HG02973 (cell line): ENCODE data around the gene TSHZ3.

ENCODE experiments used
- ATAC-seq: cut with Tn5 transposase; IDR thresholded peaks from one replicate; pipeline ENCODE4 v1.9.1; 2021; ENCODE audit warnings: moderate library complexity; ENCODE audit not compliant: unreplicated experiment

Gene TSHZ3

DNA sequence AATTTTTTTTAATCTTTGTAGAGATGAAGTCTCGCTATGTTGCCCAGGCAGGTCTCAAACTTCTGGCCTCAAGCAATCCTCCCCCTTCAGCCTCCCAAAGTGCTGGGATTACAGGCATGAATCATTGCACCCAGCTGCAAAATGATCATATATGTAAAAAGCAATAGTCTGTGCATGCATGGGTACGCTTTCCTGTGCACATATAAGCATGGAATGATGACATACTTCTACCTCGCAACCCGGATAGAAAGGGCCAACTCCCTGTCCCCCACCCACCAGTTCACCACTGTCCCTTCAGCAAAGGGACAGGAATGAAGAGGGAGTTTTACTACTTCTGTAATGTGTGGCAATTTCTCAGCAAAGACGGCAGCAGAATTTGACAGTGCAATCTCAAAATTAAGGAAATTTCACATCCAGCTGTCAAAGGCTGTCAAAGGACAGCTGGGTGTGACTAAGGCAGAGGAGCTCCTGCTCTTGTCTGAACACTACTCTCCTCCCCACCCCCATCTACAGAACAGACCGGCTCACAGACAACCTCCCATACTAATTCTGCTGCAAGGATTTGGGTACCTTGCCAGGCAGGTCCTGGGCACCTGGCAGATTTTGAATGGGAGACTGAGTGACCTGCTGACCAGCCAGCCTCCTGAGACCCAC lies 95.6 kb downstream of the TSHZ3 start:
- no peak for ATAC-seq

GRCh38 chr19:31252441-31252840 lies 96.8 kb downstream of the TSHZ3 start:
- no peak for ATAC-seq

GRCh38 chr19:31249217-31249616 lies 100.0 kb downstream of the TSHZ3 start:
- ATAC-seq, result no peak

- no peak for ATAC-seq
Observed at GRCh38 chr19:31235806-31236205, 113.4 kb downstream of the TSHZ3 start.

- no peak for ATAC-seq
Observed at GRCh38 chr19:31233295-31233800, 115.9 kb downstream of the TSHZ3 start.

GRCh38 chr19:31232871-31233270 lies 116.4 kb downstream of the TSHZ3 start:
- ATAC-seq, result no peak

- ATAC-seq, result no peak
Observed at GRCh38 chr19:31232180-31232579, 117.1 kb downstream of the TSHZ3 start.

- no peak for ATAC-seq
Observed at GRCh38 chr19:31231237-31231636, 118.0 kb downstream of the TSHZ3 start.

DNA sequence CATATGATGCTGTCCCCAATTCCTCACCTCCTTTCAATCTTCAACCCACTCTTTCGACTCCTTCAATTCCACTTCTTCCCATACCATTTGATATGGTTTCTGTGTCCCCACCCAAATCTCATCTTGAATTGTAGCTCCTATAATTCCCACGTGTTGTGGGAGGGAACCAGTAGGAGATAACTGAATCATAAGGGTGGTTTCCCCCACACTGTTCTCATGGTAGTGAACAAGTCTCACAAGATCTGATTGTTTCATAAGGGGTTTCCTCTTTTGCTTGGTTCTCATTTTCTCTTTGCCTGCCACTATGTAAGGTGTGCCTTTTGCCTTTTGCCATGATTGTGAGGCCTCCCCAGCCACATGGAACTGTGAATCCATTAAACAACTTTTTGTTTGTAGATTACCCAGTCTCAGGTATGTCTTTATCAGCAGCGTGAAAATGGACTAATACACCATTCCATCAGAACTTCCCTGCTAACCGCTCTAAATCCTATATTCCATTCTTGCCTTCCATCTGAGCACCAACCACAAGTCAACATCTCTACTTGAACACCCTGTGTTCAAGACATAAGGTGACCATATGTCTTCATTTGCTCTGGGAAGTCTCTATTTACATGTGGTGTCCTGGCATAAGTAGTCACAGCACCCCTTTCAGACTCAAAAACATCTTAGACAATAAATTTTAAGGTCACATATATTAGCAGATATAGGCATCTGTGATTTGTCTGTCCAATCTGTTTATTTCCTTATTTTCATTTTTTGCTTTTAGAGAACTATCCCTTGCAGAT lies 122.9 kb downstream of the TSHZ3 start:
- no peak for ATAC-seq
